ENCODE data around the gene HOXB7.

The HOXB7 gene

GRCh38 chr17:48576479-48577309, 34.1 kb downstream of the HOXB7 start:
- H3K36me3 ChIP-seq (ENCODE audit: insufficient read depth, low read depth, low read length), result no peaks in the 10 kb centered on the region
- peaks cover 100% of the 10 kb centered on the region for H3K27me3 ChIP-seq (ENCODE audit: insufficient read depth, low read length)
- no peaks in the 10 kb centered on the region; the same call in 1 of the 2 replicates for H3K9me3 ChIP-seq (ENCODE audit: insufficient read depth, low read depth, low read length)
- no peak overlapping the region for H3K9ac ChIP-seq (ENCODE audit: low read depth, low read length)
- H3K27ac ChIP-seq (ENCODE audit: low read length), result no peak overlapping the region
- no peak overlapping the region for H3K4me3 ChIP-seq (ENCODE audit: low read length)
- no peaks in the 10 kb centered on the region for H3K4me1 ChIP-seq (ENCODE audit: insufficient read depth, low read length)

GRCh38 chr17:48575673-48576478, 34.9 kb downstream of the HOXB7 start:
- Histone ChIP-seq H3K9ac (ENCODE audit: low read depth, low read length) (no peak overlapping the region), H3K4me3 (ENCODE audit: low read length) (no peak overlapping the region), H3K27ac (ENCODE audit: low read length) (no peak overlapping the region), H3K4me1 (ENCODE audit: insufficient read depth, low read length) (no peaks in the 10 kb centered on the region), H3K9me3 (ENCODE audit: insufficient read depth, low read depth, low read length) (no peaks in the 10 kb centered on the region; the same call in 1 of the 2 replicates), H3K27me3 (ENCODE audit: insufficient read depth, low read length) (peaks cover 100% of the 10 kb centered on the region), H3K36me3 (ENCODE audit: insufficient read depth, low read depth, low read length) (no peaks in the 10 kb centered on the region)

GRCh38 chr17:48575066-48575582, 35.7 kb downstream of the HOXB7 start:
- Histone ChIP-seq H3K9ac (ENCODE audit: low read depth, low read length) (no peak overlapping the region), H3K9me3 (ENCODE audit: insufficient read depth, low read depth, low read length) (no peaks in the 10 kb centered on the region; the same call in 1 of the 2 replicates), H3K4me3 (ENCODE audit: low read length) (no peak overlapping the region), H3K4me1 (ENCODE audit: insufficient read depth, low read length) (no peaks in the 10 kb centered on the region), H3K27ac (ENCODE audit: low read length) (no peak overlapping the region), H3K27me3 (ENCODE audit: insufficient read depth, low read length) (peaks cover 100% of the 10 kb centered on the region), H3K36me3 (ENCODE audit: insufficient read depth, low read depth, low read length) (no peaks in the 10 kb centered on the region)

- Histone ChIP-seq H3K36me3 (ENCODE audit: insufficient read depth, low read depth, low read length) (no peaks in the 10 kb centered on the region), H3K9ac (ENCODE audit: low read depth, low read length) (no peak overlapping the region), H3K4me1 (ENCODE audit: insufficient read depth, low read length) (no peaks in the 10 kb centered on the region), H3K27me3 (ENCODE audit: insufficient read depth, low read length) (peaks cover 100% of the 10 kb centered on the region), H3K9me3 (ENCODE audit: insufficient read depth, low read depth, low read length) (no peaks in the 10 kb centered on the region; the same call in 1 of the 2 replicates), H3K4me3 (ENCODE audit: low read length) (no peak overlapping the region), H3K27ac (ENCODE audit: low read length) (no peak overlapping the region)
Measured at GRCh38 chr17:48574505-48575065, 36.2 kb downstream of the HOXB7 start.

- H3K27ac ChIP-seq (ENCODE audit: low read length), result no peak overlapping the region
- no peaks in the 10 kb centered on the region for H3K36me3 ChIP-seq (ENCODE audit: insufficient read depth, low read depth, low read length)
- H3K4me3 ChIP-seq (ENCODE audit: low read length), result no peak overlapping the region
- peaks cover 100% of the 10 kb centered on the region for H3K27me3 ChIP-seq (ENCODE audit: insufficient read depth, low read length)
- no peak overlapping the region for H3K9ac ChIP-seq (ENCODE audit: low read depth, low read length)
- H3K9me3 ChIP-seq (ENCODE audit: insufficient read depth, low read depth, low read length), result no peaks in the 10 kb centered on the region; the same call in none of the 2 replicates
- no peaks in the 10 kb centered on the region for H3K4me1 ChIP-seq (ENCODE audit: insufficient read depth, low read length)
Measured at GRCh38 chr17:48571826-48572417, 38.9 kb downstream of the HOXB7 start.

GRCh38 chr17:48571024-48571818, 39.6 kb downstream of the HOXB7 start:
- H3K27me3 ChIP-seq (ENCODE audit: insufficient read depth, low read length), result peaks cover 100% of the 10 kb centered on the region
- no peak overlapping the region for H3K27ac ChIP-seq (ENCODE audit: low read length)
- no peaks in the 10 kb centered on the region for H3K4me1 ChIP-seq (ENCODE audit: insufficient read depth, low read length)
- no peaks in the 10 kb centered on the region; the same call in none of the 2 replicates for H3K9me3 ChIP-seq (ENCODE audit: insufficient read depth, low read depth, low read length)
- no peak overlapping the region for H3K9ac ChIP-seq (ENCODE audit: low read depth, low read length)
- no peaks in the 10 kb centered on the region for H3K36me3 ChIP-seq (ENCODE audit: insufficient read depth, low read depth, low read length)
- no peak overlapping the region for H3K4me3 ChIP-seq (ENCODE audit: low read length)

- Histone ChIP-seq H3K4me1 (ENCODE audit: insufficient read depth, low read length) (no peaks in the 10 kb centered on the region), H3K36me3 (ENCODE audit: insufficient read depth, low read depth, low read length) (no peaks in the 10 kb centered on the region), H3K9ac (ENCODE audit: low read depth, low read length) (no peak overlapping the region), H3K9me3 (ENCODE audit: insufficient read depth, low read depth, low read length) (peaks cover 2% of the 10 kb centered on the region), H3K4me3 (ENCODE audit: low read length) (no peak overlapping the region), H3K27ac (ENCODE audit: low read length) (no peak overlapping the region), H3K27me3 (ENCODE audit: insufficient read depth, low read length) (peaks cover 100% of the 10 kb centered on the region)
Measured at GRCh38 chr17:48570325-48571023, 40.3 kb downstream of the HOXB7 start.

- Histone ChIP-seq H3K36me3 (ENCODE audit: insufficient read depth, low read depth, low read length) (no peaks in the 10 kb centered on the region), H3K27me3 (ENCODE audit: insufficient read depth, low read length) (peaks cover 100% of the 10 kb centered on the region), H3K4me1 (ENCODE audit: insufficient read depth, low read length) (no peaks in the 10 kb centered on the region), H3K27ac (ENCODE audit: low read length) (no peak overlapping the region), H3K4me3 (ENCODE audit: low read length) (no peak overlapping the region), H3K9me3 (ENCODE audit: insufficient read depth, low read depth, low read length) (peaks cover 5% of the 10 kb centered on the region), H3K9ac (ENCODE audit: low read depth, low read length) (no peak overlapping the region)
Measured at GRCh38 chr17:48569674-48570324, 41.0 kb downstream of the HOXB7 start.

- peaks cover 9% of the 10 kb centered on the region for H3K9me3 ChIP-seq (ENCODE audit: insufficient read depth, low read depth, low read length)
- no peaks in the 10 kb centered on the region for H3K36me3 ChIP-seq (ENCODE audit: insufficient read depth, low read depth, low read length)
- no peak overlapping the region for H3K9ac ChIP-seq (ENCODE audit: low read depth, low read length)
- no peak overlapping the region for H3K4me3 ChIP-seq (ENCODE audit: low read length)
- H3K4me1 ChIP-seq (ENCODE audit: insufficient read depth, low read length), result no peaks in the 10 kb centered on the region
- H3K27me3 ChIP-seq (ENCODE audit: insufficient read depth, low read length), result peaks cover 100% of the 10 kb centered on the region
- no peak overlapping the region for H3K27ac ChIP-seq (ENCODE audit: low read length)
Measured at GRCh38 chr17:48569240-48569582, 41.6 kb downstream of the HOXB7 start.

Data from iPS-20b (cell line).